Parathyroid adenoma (tissue), 2 donors: ENCODE data around the gene INPP4A.

Experiments used
- H2AFZ ChIP-seq: fragments of 300-600 bp; sonication (generic); one replicate; pipeline ENCODE4 v1.7.0; 2017; ENCODE audit warnings: antibody characterized with exemption, mild to moderate bottlenecking
- H3K27ac ChIP-seq: fragments of 300-600 bp; sonication (generic); one replicate; pipeline ENCODE4 v1.7.0; 2017
- H3K27me3 ChIP-seq: fragments of 300-600 bp; sonication (generic); one replicate; pipeline ENCODE4 v1.7.0; 2017; ENCODE audit warnings: low read length; ENCODE audit not compliant: control insufficient read depth, insufficient read depth
- H3K36me3 ChIP-seq: fragments of 300-600 bp; sonication (generic); one replicate; pipeline ENCODE4 v1.7.0; 2017; ENCODE audit warnings: low read length; ENCODE audit not compliant: control insufficient read depth, insufficient read depth
- H3K4me1 ChIP-seq: fragments of 300-600 bp; sonication (generic); one replicate; pipeline ENCODE4 v1.7.0; 2017; ENCODE audit warnings: control low read depth
- H3K4me2 ChIP-seq: fragments of 300-600 bp; sonication (generic); one replicate; pipeline ENCODE4 v1.7.0; 2017; ENCODE audit warnings: low read length
- H3K4me3 ChIP-seq: fragments of 300-600 bp; sonication (generic); one replicate; pipeline ENCODE4 v1.7.0; 2017; ENCODE audit warnings: low read depth, low read length
- H3K79me2 ChIP-seq: fragments of 300-600 bp; sonication (generic); one replicate; pipeline ENCODE4 v1.7.0; 2017; ENCODE audit warnings: control low read depth
- H3K9ac ChIP-seq: fragments of 300-600 bp; sonication (generic); one replicate; pipeline ENCODE4 v1.7.0; 2017; ENCODE audit warnings: mild to moderate bottlenecking
- H3K9me3 ChIP-seq: fragments of 300-600 bp; sonication (generic); one replicate; pipeline ENCODE4 v1.7.0; 2017; ENCODE audit warnings: low read length; ENCODE audit not compliant: control insufficient read depth
- CTCF ChIP-seq: fragments of 300-600 bp; sonication (generic); IDR thresholded peaks from one replicate; pipeline ENCODE4 v1.7.0; 2017; ENCODE audit warnings: antibody characterized with exemption, mild to moderate bottlenecking
- donor health status: primary hyperparathyroidism.

The INPP4A gene

DNA sequence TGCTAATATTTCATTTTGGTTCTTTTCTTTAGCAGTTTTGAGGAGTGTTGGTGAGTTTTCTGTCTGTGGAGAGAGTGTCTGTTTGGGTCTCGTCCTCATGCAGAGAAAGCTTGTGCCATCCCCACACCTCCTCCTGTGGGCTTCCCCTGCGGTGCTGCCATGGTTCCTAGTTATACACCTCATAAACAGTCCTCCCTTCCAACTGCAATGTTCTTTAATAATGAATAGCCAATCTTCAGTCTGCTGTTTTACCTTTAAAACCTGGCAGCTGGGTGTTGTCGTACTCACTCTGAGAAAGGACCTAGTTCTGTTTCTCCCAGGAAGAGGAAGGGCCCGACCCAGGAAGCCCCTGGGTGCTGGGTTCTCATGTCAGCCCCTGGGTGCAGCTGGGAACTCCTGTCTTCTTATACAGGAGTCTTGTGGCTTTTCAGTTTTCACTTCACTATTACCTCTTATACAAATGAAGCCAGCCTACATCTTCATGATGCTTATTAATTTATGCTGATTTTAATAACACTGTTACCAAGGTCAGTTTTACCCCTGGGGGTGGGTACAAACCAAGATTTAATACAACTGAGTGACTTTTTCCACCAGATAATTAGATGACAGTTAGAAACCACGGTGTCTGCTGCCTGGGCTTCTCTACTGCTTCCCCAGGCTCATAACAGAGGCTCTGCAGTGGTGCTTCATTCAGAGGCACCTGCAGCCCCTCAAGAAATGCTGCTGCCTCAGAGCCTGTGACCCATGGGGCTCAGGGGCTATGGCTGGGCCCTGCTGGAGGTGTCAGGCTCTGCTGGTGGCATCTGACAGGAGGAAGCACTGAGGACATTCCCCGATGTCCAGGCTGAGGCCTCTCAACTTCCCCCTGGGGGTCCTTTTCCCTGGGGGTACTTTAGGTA lies 104.5 kb downstream of the INPP4A start:
- Histone ChIP-seq H3K79me2 (no peaks in the 10 kb centered on the region), H3K4me3 (no peak overlapping the region), H3K27me3 (no peaks in the 10 kb centered on the region), H3K27ac (no peak overlapping the region), H3K9me3 (no peaks in the 10 kb centered on the region), H3K4me1 (no peaks in the 10 kb centered on the region), H3K36me3 (no peaks in the 10 kb centered on the region), H3K9ac (no peak overlapping the region), H2AFZ (no peak overlapping the region), H3K4me2 (no peak overlapping the region)
- TF ChIP-seq CTCF = no peak

DNA sequence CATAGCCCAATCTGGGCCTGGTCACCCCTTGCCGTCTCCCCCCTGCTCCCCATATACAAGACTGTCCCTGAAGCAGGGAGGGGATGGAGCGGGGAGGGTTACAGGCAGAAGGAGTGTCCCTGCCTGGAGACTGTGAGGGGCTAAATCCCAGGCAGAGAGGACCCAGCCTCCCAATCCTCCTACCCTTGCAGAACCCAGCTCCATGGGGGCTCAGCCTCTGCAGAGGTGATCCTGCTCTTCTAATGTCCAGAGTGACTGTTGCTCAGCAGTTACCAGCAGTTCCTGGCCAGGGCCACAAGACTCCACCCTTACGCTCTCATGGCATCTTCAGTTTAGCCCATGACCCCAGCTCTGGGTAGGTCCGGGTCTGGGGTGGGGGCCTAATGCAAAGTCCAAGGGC lies 105.5 kb downstream of the INPP4A start:
- H3K4me3 ChIP-seq = no peak overlapping the region
- H3K27me3 ChIP-seq = no peaks in the 10 kb centered on the region
- H3K79me2 ChIP-seq = no peaks in the 10 kb centered on the region
- TF ChIP-seq CTCF = no peak
- H3K9me3 ChIP-seq = no peaks in the 10 kb centered on the region
- no peak overlapping the region for H3K4me2 ChIP-seq
- H3K9ac ChIP-seq = no peak overlapping the region
- H3K36me3 ChIP-seq = no peaks in the 10 kb centered on the region
- no peak overlapping the region for H2AFZ ChIP-seq
- H3K27ac ChIP-seq = no peak overlapping the region
- H3K4me1 ChIP-seq = no peaks in the 10 kb centered on the region

GRCh38 chr2:98551316-98551715 lies 106.7 kb downstream of the INPP4A start:
- H3K9ac ChIP-seq = no peak overlapping the region
- no peak overlapping the region for H2AFZ ChIP-seq
- no peak overlapping the region for H3K27ac ChIP-seq
- no peaks in the 10 kb centered on the region for H3K36me3 ChIP-seq
- H3K4me1 ChIP-seq = no peaks in the 10 kb centered on the region
- H3K9me3 ChIP-seq = no peaks in the 10 kb centered on the region
- no peaks in the 10 kb centered on the region for H3K79me2 ChIP-seq
- H3K4me3 ChIP-seq = no peak overlapping the region
- H3K4me2 ChIP-seq = no peak overlapping the region
- no peak for TF ChIP-seq CTCF
- H3K27me3 ChIP-seq = no peaks in the 10 kb centered on the region

- H3K27ac ChIP-seq = no peak overlapping the region
- no peaks in the 10 kb centered on the region for H3K4me1 ChIP-seq
- H2AFZ ChIP-seq = no peak overlapping the region
- H3K4me2 ChIP-seq = no peak overlapping the region
- H3K9me3 ChIP-seq = no peaks in the 10 kb centered on the region
- H3K9ac ChIP-seq = no peak overlapping the region
- TF ChIP-seq CTCF = no peak
- H3K4me3 ChIP-seq = no peak overlapping the region
- H3K27me3 ChIP-seq = no peaks in the 10 kb centered on the region
- H3K79me2 ChIP-seq = no peaks in the 10 kb centered on the region
- H3K36me3 ChIP-seq = no peaks in the 10 kb centered on the region
Measured at GRCh38 chr2:98552499-98553179, 108.0 kb downstream of the INPP4A start.
